ENCODE measurements around the gene NSMCE1. TPM values are rescaled to one million over a fixed set of nuclear protein-coding genes. Genes with fewer than 3 reads are reported as not detected.

NSMCE1 gene
- total RNA-seq, 4 donors from 2014 or later = 36.4 to 42.0 (median 40.6) TPM

GRCh38 chr16:27314161-27314723, 45.7 kb upstream of the NSMCE1 start:
- TF ChIP-seq CTCF (IDR thresholded peaks at IDR 0.05; ENCODE audit: low read depth) = no peak

GRCh38 chr16:27313422-27314160, 45.0 kb upstream of the NSMCE1 start, which contains the start of gene IL4R:
TSS of gene IL4R (plus strand) at chr16:27313974. CDS start at chr16:27340204, 26,230 bp downstream.
- TF ChIP-seq CTCF (IDR thresholded peaks at IDR 0.05; ENCODE audit: low read depth) = no peak

- TF ChIP-seq CTCF (IDR thresholded peaks at IDR 0.05; ENCODE audit: low read depth) = no peak
Observed at GRCh38 chr16:27312580-27313421, 44.2 kb upstream of the NSMCE1 start.

GRCh38 chr16:27311897-27312303, 43.3 kb upstream of the NSMCE1 start:
- TF ChIP-seq CTCF (IDR thresholded peaks at IDR 0.05; ENCODE audit: low read depth) = no peak

- no peak for TF ChIP-seq CTCF (IDR thresholded peaks at IDR 0.05; ENCODE audit: low read depth)
Observed at GRCh38 chr16:27311448-27311830, 42.9 kb upstream of the NSMCE1 start.

- no peak for TF ChIP-seq CTCF (IDR thresholded peaks at IDR 0.05; ENCODE audit: low read depth)
Observed at GRCh38 chr16:27310576-27311447, 42.2 kb upstream of the NSMCE1 start.
